ENCODE results near the gene MAML2.

- TF ChIP-seq CTCF (IDR thresholded peaks at IDR 0.05) = no peak
- no peak for TF ChIP-seq POLR2AphosphoS5 (IDR thresholded peaks at IDR 0.05; ENCODE audit: low read depth, low read length)
Measured at GRCh38 chr11:96151501-96151900, 191.5 kb downstream of the MAML2 start.

Data from Panc1 (cell line).